NOMO-1 (cell line): ENCODE data around the gene SDHAF2.
"Not testable (repeated sequence)": the region's sequence is repeated elsewhere in the genome, so short reads cannot be mapped to it uniquely, and the experiment has no call there.

ENCODE experiments used
- DNase-seq, 2 experiments: peaks; one replicate each; lab custom pipeline; 2025; ENCODE audit not compliant: unreplicated experiment in 2 of 2; lab: John Stamatoyannopoulos, UW

The SDHAF2 gene

DNA sequence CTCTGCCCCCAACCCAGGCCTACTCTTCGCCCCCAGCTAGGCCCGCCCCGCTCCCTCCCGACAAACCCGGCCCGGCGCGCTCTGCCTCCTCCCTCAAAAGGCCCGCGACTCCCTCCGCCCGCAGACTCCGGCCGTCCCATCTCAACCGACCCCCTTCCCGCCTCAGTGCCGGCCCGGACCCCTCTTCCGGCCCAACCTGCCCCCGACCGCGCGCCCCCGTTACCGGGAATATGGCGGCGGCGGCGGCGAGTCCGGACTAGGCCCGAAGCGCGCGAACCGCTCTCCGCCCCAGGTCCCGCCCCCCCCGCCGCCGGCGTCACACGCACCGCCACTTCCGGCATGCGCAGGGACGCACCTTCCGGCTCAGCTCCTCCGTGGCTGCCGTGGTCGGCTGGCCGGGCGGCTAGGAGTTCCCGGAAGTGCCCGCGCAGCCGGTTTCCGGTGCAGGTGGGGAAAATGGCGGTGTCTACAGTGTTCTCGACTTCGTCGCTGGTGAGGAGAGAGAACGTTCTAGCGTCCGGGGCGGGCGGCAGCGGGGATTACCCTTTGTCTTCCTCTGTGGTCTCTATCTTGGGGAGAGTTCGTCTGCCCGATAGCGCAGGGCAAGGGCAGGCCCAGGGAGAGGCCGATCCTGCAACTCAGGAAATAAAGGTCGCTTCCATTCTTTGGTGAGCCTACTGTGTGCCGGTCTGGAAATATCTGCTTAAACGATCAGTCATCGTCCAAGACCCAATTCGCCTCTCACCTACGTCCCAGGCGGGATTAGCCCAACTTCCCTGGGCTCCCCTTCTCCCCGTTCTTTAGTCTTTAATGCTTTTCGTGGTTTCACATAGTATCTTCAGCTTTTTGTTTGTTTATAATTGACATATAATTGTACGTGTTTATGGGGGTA lies at the start of gene SDHAF2, which contains the start of gene CPSF7:
TSS of gene SDHAF2 (plus strand) at position 434 of the 892 bp plus-strand sequence. CDS start at position 457, 23 bp downstream.
TSS of gene CPSF7 (minus strand) at position 285 of the 892 bp plus-strand sequence. CDS start 740 bp downstream, outside the sequence.
- peak; percentile 88 to 94 for DNase-seq

GRCh38 chr11:61380884-61381283 lies 49.0 kb upstream of the SDHAF2 start:
- DNase-seq, result no peak

DNA sequence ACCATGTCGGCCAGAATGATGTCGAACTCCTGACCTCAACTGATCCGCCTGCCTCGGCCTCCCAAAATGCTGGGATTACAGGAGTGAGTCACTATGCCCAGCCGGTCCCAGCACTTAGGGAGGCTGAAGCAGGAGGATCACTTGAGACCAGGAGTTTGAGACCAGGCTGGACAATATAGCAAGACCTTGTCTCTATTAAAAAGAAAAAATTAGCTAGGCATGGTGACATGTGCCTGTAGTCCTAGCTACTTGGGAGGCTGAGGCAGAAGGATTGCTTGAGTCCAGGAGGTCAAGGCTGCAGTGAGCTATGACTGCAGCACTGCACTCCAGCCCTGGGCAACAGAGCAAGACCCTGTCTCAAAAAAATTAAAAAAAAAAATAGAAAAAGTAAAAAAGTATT lies 46.1 kb upstream of the SDHAF2 start:
- not testable (repeated sequence) for DNase-seq

- no peak for DNase-seq
Observed at GRCh38 chr11:61384271-61385242, 45.4 kb upstream of the SDHAF2 start.

- no peak for DNase-seq
Observed at GRCh38 chr11:61390161-61390560, 39.8 kb upstream of the SDHAF2 start.

GRCh38 chr11:61392981-61393595 lies 36.8 kb upstream of the SDHAF2 start:
- peak; percentile 19 to 22 for DNase-seq

DNA sequence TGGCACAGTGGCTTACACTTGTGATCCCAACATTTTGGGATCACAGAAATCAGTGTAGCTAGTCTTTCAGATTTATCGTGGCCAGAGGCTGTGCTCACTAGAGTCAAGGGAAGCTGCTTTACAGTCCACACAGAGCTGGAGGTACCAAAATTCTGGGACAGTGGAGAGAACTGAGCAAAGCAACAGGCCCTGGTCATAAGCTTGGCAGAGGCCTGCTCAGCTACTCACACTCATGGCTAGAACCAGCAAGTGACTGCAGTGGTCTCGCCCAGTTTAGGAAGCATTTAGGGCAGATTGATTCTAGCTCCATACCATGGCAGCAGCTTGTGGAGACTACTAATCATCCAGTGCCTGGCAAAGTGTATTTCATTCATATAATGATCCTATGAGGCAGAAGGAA lies 28.8 kb upstream of the SDHAF2 start:
- no peak for DNase-seq

GRCh38 chr11:61401573-61401972 lies 28.4 kb upstream of the SDHAF2 start:
- DNase-seq, result no peak

DNA sequence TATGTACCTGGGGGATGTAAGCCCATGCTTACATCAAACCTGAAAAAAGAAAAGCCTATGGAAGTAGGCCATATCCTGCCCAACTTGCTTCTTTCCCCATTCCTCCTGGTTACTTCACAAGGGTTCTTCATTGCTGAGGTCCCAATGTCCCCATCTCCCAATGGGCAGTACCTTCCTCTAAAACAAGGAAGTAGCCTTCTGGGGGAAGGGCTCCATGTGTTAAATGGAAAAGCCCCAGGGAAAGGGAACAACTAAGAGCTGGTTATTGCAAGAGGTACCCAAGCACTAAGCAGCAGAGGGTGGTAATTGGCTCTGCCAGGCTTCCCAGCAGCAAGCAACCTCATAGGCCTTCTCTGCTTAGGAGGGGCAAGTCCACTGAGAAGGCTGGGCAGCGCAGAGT lies 26.3 kb upstream of the SDHAF2 start:
- no peak for DNase-seq

DNA sequence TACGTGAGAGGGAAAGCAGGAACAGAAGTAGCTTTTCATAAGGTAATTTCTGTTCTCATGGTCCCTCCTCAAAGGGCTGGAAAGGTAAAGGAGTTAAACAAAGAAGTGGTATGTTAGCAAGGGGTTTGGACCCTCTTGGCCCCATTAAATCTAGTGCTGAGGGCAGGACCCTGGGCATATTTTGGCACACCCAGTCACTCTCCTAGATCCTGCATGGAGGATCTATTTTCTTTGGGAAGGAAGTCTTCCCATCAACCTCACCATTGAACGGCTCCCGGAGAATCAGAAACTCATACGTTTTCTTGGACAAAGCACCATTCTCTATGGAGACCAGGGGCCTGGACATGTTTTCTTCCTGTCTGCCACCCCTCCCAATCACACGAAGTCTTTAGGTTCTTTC lies 25.8 kb upstream of the SDHAF2 start:
- no peak for DNase-seq

GRCh38 chr11:61404641-61405040 lies 25.3 kb upstream of the SDHAF2 start:
- no peak for DNase-seq

- DNase-seq, result no peak
Observed at GRCh38 chr11:61406067-61406466, 23.9 kb upstream of the SDHAF2 start.

GRCh38 chr11:61406991-61407728 lies 22.8 kb upstream of the SDHAF2 start:
- DNase-seq, result no peak

DNA sequence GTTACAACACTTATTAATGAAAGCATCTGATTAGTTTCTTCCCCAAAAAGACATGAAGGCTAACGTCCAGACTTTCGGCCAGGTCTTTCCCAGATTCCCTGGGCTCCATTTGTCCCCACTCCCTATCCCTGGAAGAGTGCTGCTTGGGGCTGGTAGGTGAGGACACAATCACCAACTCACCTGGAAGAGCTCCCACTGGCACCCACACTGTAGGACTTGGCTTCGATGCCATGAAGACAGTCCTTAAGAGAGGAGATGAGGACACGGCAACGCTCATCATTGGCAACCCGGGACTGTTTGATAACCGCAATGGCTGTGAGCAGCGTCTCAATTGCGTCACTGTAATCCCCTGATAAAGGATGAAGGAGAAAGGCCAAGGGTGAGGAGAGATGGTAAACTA lies 18.3 kb upstream of the SDHAF2 start:
- DNase-seq, result no peak

- no peak for DNase-seq
Observed at GRCh38 chr11:61413496-61413895, 16.4 kb upstream of the SDHAF2 start.

DNA sequence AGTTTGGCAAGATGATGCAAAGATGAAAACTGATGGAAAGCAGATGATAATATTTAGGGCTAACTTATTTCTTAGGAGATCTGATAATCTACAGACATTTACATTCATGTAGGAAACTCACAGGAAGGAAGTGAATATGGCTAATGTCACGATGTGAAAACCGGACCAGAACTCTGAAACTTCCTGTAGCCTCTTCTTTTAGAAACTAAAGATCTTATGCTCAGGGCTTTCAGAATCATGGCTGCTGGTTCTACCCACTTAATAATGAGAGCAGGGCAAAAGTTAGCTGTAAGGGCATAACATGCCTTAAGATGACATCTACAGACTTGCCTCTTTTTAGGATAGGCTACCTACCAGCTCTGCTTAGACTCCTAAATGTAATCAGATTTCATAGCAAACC lies 15.4 kb upstream of the SDHAF2 start:
- DNase-seq, result no peak

GRCh38 chr11:61415381-61415780 lies 14.5 kb upstream of the SDHAF2 start:
- DNase-seq, result no peak

DNA sequence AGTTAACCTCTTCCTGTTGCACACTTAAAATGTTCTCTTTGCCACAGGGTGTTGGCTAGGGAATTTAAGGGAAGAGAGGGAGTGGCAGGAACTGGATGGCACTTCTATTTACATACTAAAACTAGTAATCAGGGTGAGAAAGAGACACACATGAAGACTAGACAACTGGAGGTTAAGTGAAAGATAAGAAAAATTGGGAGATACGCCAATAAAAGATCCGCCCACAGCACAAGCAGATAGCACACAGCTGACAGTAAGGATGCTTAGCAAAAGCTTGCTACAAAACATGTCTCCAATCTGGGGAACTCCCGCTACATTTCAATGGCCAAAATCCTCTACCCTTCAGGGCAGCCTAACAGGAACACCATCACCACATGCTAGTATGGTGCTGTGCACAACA lies 13.0 kb upstream of the SDHAF2 start:
- no peak for DNase-seq

DNA sequence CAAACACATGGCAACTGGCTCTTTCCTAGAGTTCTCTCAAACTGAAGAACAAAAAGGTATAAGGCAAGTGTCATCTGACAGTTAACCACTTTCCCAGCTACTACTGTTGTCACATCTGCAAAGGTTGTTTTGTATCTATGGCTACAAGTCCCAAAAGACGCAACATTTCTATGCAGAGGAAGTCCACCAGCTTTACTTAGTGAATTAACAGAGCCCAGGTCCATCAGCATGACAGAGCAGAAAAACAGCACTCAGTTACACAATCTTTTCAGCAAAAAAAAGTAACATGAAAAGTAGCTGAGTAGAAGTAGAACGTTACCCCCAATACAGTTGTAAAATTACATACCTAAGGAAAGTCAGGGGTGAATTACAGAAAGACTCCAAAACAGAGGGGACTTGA lies 12.3 kb upstream of the SDHAF2 start:
- DNase-seq, result peak; percentile 63 to 90

DNA sequence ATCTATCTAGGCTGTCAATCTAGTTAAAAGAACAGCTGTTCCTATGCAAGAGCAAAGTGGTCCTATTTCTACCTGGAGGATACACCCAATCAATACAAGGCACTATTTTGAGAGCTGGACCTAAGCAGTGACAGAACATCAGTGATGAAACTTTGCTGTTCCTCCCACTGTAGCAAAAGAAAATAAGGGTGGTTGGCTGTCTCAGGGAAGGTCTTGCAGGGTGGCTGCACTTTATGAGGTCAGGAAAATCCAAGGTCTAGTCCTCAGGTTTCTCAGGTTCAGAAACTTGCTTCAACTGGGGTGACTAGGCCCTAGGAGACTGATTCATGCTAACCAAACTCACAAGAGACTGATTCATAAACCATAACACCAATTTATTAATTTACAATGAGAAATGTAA lies 11.8 kb upstream of the SDHAF2 start:
- DNase-seq, result no peak
